D721Med (cell line): Measurements from ENCODE around the gene DGKG.

Source experiments
- DNase-seq: peaks from one replicate; pipeline ENCODE4 v3.0.0; 2011; ENCODE audit warnings: low spot score; ENCODE audit not compliant: insufficient read length
- FAIRE-seq: peaks from 2 replicates; lab custom pipeline; 2011; peaks lifted over from hg19 to GRCh38; lab: Jason Lieb, UNC
- CTCF ChIP-seq: IDR thresholded peaks from 2 replicates; pipeline ENCODE4 v1.5.1; 2012; ENCODE audit warnings: mild to moderate bottlenecking, control low read depth; ENCODE audit not compliant: insufficient read depth; ENCODE audit errors: missing control alignments

DGKG gene

GRCh38 chr3:186194451-186194811 lies 167.6 kb downstream of the DGKG start:
- FAIRE-seq (no peak), DNase-seq (no peak)
- TF ChIP-seq CTCF, result no peak

GRCh38 chr3:186193534-186194450 lies 168.2 kb downstream of the DGKG start:
- DNase-seq (peak; percentile 36), FAIRE-seq (no peak)
- TF ChIP-seq CTCF, result no peak

- TF ChIP-seq CTCF, result no peak
- FAIRE-seq (no peak), DNase-seq (no peak)
Observed at GRCh38 chr3:186192823-186193222, 169.2 kb downstream of the DGKG start.

GRCh38 chr3:186189492-186189891 lies 172.5 kb downstream of the DGKG start:
- DNase-seq (no peak), FAIRE-seq (no peak)
- no peak for TF ChIP-seq CTCF

- no peak for FAIRE-seq
- DNase-seq, result no peak
- no peak for TF ChIP-seq CTCF
Observed at GRCh38 chr3:186187401-186188275, 174.4 kb downstream of the DGKG start.

GRCh38 chr3:186185194-186185787 lies 176.7 kb downstream of the DGKG start:
- FAIRE-seq (no peak), DNase-seq (no peak)
- TF ChIP-seq CTCF, result no peak
